Measurements from ENCODE around the gene MRPL51.

The MRPL51 gene

DNA sequence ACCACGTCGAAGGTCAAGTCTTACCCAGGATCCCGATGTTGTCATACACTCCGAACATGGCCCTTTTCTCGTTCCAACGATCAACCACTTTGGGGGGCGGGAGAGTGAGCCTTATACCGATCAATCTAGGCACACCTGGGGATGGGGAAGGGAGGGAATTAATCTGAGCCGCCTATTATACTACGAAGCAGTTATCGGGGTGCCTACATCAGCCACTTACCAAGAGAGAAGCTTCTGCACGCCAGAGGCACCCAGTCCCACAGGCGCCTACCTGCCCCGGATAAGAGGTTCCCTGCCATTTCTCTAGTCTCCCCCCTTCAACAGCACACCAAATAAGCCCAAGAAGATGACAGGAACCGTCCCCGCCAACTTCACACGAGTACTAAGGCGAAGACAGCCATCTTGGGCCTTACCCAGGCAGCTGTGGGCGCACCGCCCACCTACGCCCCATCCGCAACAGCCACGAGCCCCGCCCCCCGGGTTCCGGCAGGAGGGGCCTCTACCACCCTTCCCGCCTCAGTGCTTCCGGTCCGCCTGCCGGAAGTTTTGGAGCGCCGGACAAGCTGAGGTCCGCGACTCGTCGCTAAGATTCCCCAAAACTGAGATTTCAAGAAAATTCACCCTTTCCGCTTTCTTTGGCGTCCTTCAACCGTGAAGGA lies at the start of gene MRPL51:
Gene MRPL51 (minus strand): TSS at position 425 of the 659 bp plus-strand sequence. CDS start 126 bp downstream, at position 299.
- peak; percentile 81 to 96 (median 90) for DNase-seq

DNA sequence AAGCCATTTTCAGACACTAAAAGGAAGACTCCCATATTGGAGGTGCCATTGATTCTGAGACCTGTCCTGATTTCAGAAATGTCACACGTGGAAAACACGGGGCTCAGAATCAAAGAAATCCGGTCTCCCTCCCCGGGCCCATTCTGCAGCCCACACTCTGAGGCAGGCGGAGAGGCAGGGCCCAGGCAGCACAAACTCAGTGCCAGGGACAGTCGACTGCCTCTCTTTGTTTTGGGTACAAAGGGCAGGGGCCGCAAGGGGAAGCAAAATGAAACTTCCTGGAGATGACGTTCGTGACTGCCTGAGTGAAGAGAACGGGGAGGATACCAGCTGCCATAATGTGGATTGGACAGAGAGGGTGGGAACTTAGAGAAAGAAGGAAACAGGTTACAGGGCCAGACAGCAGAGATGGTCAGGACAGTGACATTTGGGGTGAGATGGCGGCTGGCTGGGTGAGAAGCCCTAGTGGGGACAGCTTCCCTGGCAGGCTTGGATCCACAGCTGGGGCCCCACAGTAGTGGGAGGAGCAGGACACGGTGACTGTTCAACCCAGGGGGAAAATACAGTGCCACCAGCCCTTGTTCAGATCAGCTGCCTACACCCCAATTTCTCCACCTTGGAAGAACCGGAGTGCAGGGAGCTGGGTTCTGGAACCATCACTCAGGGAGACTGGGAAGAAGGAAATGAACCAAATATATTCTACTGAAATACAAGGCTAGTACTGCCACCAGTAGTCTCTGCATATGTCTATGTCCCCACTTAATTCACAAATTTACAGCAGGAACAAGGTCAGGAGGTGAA lies 49.3 kb upstream of the MRPL51 start:
- DNase-seq: no peak

DNA sequence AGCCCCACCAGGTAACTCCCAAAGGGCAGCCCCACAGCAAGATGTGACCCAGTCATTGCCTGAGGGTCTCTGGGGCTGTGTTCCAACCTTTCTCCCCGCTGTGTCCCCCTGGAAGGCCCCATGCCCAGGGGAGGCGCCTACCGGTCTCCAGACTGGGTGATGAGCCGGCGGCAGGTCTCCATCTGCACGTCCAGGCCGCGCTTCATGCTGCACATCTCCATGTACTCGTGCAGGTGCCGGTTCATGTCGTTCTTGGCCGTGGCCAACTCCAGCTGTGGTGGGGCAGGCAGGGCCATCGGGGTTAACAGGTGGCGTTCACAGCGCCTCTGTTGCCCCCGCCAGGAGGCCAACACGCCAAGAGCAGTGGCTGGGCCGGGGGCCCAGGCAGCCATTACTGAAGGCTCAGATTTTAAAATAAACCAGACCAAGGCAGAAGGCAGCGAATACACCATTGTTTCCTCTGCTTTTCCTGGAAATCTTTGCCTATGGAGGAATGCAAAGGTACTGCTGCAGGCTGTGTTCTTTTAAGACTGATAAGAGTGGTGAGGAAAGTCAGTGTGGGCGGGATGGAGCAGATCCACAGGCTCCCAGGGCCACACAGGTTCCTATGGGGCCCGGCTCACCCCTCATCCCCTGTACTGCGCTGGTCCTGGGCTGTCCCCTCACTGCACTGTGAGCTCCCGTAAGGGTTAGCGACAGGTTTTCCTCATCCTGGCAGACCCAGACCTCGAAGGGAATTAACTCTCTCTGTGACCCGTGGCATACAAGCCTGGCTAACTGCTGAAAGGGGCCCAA lies 48.5 kb upstream of the MRPL51 start:
- no peak for DNase-seq

DNA sequence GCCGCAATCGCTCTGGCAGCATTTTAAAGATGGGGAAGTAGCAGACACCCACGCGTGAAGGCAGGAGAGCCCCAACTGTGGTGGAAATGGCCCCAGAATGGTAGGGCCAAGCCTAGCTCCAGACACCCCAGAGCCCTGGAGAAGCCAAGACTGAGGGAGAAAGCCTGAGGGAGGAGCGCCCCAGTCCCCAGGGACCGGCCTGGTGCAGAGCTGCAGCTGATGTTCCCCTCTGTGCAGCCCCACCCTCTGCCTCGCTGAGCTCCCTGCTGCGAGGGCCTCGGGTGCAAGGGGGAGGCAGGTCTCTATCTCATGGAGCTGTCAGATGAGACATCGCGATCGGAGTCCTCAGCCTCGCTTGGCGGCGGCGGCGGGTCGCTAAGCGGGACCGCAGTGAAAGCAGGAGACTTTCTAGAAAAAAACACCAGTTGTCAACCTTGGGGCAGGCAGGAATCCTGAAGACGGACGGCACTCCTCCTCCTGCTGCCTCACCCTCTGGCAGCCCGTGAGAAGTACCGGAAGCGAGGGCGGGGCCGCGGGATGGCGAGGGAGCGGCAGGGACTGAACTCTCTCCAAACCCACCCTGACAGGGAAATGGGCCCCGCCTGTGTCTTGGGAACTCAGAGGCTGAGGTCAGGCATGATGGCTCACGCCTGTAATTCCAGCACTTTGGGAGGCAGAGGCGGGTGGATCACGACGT lies 47.3 kb upstream of the MRPL51 start:
- DNase-seq: peak in 1 of 4 experiments; percentile 36

DNA sequence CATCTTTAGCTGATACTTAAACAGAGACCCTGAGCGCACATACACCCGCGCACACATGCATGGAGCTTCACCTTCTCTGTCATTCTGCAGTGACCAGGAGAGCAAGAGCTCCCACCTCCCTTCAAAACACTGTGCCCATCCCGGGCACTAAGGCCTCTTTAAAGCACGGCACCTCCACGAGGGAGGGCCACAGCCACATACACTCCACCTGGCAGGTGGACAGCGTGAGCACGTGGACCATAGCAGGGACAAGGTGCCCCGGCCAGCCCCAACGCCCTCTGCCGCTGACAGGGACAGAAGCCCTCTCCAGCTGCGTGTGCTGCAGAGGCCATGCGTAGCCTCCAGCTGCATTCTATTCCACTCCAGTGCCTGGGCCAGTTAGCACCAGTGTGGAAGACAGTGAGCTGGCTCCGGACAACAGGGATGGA lies 46.7 kb upstream of the MRPL51 start:
- DNase-seq: no peak

DNA sequence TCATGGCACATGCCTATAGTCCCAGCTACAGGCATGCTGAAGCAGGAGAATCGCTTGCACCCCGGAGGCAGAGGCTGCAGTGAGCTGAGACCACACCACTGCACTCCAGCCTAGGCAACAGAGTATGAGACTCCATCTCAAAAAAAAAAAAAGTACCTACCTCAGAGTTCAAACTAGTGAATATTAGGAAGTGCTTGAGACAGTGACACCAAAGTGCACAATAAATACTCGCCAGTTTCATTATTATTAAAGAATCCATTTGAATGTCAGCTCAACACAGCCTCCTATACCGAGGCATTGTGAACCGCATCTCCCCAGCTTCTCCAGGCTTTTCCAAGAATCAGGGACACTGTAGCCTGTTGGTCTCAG lies 46.2 kb upstream of the MRPL51 start:
- DNase-seq: no peak

DNA sequence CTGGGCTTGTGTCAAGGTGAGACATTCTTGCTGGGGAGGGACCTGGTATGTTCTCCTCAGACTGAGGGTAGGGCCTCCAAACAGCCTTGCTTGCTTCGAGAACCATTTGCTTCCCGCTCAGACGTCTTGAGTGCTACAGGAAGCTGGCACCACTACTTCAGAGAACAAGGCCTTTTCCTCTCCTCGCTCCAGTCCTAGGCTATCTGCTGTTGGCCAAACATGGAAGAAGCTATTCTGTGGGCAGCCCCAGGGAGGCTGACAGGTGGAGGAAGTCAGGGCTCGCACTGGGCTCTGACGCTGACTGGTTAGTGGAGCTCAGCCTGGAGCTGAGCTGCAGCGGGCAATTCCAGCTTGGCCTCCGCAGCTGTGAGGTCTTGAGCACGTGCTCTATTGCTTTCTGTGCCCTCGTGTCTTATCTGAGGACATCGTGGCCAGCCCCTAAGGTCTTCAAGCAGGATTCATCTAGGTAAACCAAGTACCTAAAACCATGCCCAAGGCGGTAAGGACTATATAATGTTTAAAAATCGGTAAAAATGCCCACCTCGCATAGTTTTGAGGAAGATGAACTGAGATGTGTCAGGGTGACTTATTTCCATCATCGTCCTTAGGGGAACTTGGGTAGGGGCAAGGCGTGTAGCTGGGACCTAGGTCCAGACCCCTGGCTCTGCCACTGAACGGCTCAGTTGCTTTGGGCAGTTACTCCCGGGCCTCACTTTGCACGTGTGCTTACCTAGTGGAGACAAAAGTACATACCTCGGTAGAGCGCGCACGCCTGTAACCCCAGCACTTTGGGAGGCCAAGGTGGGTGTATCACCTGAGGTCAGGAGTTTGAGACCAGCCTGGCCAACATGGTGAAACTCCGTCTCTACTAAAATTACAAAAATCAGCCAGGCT lies 45.6 kb upstream of the MRPL51 start:
- no peak for DNase-seq

DNA sequence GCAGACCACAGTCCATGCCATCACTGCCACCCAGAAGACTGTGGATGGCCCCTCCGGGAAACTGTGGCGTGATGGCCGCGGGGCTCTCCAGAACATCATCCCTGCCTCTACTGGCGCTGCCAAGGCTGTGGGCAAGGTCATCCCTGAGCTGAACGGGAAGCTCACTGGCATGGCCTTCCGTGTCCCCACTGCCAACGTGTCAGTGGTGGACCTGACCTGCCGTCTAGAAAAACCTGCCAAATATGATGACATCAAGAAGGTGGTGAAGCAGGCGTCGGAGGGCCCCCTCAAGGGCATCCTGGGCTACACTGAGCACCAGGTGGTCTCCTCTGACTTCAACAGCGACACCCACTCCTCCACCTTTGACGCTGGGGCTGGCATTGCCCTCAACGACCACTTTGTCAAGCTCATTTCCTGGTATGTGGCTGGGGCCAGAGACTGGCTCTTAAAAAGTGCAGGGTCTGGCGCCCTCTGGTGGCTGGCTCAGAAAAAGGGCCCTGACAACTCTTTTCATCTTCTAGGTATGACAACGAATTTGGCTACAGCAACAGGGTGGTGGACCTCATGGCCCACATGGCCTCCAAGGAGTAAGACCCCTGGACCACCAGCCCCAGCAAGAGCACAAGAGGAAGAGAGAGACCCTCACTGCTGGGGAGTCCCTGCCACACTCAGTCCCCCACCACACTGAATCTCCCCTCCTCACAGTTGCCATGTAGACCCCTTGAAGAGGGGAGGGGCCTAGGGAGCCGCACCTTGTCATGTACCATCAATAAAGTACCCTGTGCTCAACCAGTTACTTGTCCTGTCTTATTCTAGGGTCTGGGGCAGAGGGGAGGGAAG lies 44.7 kb upstream of the MRPL51 start:
- peak; percentile 68 to 79 (median 76) for DNase-seq

DNA sequence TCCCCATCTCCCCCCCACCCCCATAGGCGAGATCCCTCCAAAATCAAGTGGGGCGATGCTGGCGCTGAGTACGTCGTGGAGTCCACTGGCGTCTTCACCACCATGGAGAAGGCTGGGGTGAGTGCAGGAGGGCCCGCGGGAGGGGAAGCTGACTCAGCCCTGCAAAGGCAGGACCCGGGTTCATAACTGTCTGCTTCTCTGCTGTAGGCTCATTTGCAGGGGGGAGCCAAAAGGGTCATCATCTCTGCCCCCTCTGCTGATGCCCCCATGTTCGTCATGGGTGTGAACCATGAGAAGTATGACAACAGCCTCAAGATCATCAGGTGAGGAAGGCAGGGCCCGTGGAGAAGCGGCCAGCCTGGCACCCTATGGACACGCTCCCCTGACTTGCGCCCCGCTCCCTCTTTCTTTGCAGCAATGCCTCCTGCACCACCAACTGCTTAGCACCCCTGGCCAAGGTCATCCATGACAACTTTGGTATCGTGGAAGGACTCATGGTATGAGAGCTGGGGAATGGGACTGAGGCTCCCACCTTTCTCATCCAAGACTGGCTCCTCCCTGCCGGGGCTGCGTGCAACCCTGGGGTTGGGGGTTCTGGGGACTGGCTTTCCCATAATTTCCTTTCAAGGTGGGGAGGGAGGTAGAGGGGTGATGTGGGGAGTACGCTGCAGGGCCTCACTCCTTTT lies 44.0 kb upstream of the MRPL51 start:
- DNase-seq: no peak

DNA sequence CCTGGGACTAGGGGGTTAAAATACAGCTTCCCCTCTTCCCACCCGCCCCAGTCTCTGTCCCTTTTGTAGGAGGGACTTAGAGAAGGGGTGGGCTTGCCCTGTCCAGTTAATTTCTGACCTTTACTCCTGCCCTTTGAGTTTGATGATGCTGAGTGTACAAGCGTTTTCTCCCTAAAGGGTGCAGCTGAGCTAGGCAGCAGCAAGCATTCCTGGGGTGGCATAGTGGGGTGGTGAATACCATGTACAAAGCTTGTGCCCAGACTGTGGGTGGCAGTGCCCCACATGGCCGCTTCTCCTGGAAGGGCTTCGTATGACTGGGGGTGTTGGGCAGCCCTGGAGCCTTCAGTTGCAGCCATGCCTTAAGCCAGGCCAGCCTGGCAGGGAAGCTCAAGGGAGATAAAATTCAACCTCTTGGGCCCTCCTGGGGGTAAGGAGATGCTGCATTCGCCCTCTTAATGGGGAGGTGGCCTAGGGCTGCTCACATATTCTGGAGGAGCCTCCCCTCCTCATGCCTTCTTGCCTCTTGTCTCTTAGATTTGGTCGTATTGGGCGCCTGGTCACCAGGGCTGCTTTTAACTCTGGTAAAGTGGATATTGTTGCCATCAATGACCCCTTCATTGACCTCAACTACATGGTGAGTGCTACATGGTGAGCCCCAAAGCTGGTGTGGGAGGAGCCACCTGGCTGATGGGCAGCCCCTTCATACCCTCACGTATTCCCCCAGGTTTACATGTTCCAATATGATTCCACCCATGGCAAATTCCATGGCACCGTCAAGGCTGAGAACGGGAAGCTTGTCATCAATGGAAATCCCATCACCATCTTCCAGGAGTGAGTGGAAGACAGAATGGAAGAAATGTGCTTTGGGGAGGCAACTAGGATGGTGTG lies 43.1 kb upstream of the MRPL51 start:
- DNase-seq: no peak

DNA sequence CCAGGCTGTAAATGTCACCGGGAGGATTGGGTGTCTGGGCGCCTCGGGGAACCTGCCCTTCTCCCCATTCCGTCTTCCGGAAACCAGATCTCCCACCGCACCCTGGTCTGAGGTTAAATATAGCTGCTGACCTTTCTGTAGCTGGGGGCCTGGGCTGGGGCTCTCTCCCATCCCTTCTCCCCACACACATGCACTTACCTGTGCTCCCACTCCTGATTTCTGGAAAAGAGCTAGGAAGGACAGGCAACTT lies 42.6 kb upstream of the MRPL51 start:
- no peak for DNase-seq

DNA sequence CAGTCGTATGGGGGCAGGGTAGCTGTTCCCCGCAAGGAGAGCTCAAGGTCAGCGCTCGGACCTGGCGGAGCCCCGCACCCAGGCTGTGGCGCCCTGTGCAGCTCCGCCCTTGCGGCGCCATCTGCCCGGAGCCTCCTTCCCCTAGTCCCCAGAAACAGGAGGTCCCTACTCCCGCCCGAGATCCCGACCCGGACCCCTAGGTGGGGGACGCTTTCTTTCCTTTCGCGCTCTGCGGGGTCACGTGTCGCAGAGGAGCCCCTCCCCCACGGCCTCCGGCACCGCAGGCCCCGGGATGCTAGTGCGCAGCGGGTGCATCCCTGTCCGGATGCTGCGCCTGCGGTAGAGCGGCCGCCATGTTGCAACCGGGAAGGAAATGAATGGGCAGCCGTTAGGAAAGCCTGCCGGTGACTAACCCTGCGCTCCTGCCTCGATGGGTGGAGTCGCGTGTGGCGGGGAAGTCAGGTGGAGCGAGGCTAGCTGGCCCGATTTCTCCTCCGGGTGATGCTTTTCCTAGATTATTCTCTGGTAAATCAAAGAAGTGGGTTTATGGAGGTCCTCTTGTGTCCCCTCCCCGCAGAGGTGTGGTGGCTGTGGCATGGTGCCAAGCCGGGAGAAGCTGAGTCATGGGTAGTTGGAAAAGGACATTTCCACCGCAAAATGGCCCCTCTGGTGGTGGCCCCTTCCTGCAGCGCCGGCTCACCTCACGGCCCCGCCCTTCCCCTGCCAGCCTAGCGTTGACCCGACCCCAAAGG lies 42.1 kb upstream of the MRPL51 start:
- peak; percentile 42 to 64 (median 55) for DNase-seq

DNA sequence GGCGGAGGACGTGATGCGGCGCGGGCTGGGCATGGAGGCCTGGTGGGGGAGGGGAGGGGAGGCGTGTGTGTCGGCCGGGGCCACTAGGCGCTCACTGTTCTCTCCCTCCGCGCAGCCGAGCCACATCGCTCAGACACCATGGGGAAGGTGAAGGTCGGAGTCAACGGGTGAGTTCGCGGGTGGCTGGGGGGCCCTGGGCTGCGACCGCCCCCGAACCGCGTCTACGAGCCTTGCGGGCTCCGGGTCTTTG lies 41.6 kb upstream of the MRPL51 start:
- no peak for DNase-seq

DNA sequence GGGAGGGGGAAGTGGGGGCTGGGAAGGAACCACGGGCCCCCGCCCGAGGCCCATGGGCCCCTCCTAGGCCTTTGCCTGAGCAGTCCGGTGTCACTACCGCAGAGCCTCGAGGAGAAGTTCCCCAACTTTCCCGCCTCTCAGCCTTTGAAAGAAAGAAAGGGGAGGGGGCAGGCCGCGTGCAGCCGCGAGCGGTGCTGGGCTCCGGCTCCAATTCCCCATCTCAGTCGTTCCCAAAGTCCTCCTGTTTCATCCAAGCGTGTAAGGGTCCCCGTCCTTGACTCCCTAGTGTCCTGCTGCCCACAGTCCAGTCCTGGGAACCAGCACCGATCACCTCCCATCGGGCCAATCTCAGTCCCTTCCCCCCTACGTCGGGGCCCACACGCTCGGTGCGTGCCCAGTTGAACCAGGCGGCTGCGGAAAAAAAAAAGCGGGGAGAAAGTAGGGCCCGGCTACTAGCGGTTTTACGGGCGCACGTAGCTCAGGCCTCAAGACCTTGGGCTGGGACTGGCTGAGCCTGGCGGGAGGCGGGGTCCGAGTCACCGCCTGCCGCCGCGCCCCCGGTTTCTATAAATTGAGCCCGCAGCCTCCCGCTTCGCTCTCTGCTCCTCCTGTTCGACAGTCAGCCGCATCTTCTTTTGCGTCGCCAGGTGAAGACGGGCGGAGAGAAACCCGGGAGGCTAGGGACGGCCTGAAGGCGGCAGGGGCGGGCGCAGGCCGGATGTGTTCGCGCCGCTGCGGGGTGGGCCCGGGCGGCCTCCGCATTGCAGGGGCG lies 41.0 kb upstream of the MRPL51 start, which contains the start of gene GAPDH:
Gene GAPDH (plus strand): TSS at position 595 of the 772 bp plus-strand sequence. CDS start 316 bp downstream, outside the sequence.
- DNase-seq: peak; percentile 69 to 79 (median 76)

DNA sequence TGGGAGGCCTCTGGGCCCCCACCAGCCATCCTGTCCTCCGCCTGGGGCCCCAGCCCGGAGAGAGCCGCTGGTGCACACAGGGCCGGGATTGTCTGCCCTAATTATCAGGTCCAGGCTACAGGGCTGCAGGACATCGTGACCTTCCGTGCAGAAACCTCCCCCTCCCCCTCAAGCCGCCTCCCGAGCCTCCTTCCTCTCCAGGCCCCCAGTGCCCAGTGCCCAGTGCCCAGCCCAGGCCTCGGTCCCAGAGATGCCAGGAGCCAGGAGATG lies 40.5 kb upstream of the MRPL51 start:
- no peak for DNase-seq

DNA sequence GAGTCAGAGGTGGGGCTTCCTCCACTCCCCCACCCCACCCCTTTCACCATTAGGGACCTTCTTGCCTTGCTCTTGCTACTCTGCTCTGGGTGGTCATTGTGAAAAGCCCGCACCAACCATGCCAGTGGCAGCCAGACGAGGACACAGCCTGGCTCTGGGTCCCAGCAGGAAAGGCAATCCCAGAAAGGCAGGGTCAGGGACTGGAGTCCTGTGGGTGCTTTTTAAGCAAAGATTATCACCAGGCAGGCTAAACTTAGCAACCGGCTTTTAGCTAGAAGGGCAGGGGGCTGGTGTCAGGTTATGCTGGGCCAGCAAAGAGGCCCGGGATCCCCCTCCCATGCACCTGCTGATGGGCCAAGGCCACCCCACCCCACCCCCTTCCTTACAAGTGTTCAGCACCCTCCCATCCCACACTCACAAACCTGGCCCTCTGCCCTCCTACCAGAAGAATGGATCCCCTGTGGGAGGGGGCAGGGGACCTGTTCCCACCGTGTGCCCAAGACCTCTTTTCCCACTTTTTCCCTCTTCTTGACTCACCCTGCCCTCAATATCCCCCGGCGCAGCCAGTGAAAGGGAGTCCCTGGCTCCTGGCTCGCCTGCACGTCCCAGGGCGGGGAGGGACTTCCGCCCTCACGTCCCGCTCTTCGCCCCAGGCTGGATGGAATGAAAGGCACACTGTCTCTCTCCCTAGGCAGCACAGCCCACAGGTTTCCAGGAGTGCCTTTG lies 40.0 kb upstream of the MRPL51 start:
- no peak for DNase-seq

DNA sequence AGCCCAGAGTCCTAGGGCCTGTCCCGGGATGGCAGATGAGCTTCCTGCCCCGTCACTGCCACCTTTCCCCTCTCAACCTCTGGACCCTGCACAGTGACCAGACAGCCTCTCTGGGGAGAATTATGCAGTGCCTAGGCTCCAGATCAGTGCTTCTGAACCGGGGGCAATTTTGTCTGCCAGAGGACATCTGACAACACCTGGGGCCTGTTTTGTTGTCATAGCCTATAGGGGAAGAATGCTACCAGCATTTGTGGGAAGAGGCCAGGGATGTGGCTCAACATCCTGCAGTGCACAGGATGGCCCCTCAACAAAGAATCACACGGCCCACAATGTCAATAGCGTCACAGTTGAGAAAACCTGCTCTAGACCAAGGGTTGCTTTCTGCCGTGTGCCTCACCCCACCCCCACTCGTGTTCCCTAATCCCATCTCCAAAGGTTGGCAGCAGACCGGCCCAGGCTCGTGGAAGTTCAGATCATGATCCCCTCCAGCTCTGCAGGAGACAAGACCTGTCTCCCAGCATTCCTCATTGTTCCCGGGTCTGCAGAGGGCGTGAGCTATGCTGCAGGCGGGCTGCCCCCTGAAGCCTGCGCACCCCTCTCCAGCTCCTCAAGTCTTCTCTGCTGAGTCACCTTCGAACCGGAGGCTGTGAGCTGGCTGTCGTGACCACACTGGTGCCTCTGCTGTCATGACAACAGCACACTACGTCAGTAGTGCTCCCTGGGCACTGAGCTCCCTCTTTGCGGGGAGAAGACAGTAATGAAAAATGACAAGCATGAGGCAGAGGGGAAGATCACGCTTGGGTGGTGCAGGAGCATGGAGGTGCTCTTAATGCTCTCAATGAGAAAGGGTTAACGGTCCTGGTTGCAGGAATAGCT lies 39.2 kb upstream of the MRPL51 start:
- peak; percentile 20 to 52 (median 30) for DNase-seq
